Natural killer cell (primary cell): ENCODE results near the gene MRM3. TPM values are rescaled to one million over a fixed set of nuclear protein-coding genes. Genes with fewer than 3 reads are reported as not detected.

Experiments used
- ATAC-seq, 3 donors: fragments of 150-1000 bp in 2 of 3; fragments of 200-7000 bp in 1 of 3; cut with Tn5 transposase; 1 replicate in 1 of 3; 2 replicates in 2 of 3; pipeline ENCODE4 v1.10.0; 2021; ENCODE audit warnings: mild to moderate bottlenecking in 2 of 3, moderate library complexity in 2 of 3
- DNase-seq, 2 donors: peaks; one replicate each; pipeline versions ENCODE4 v3.0.0 to v3.0.0-alpha.2; 2013 to 2021; ENCODE audit warnings: mixed read lengths in 1 of 2
- H3K27ac ChIP-seq: one replicate; pipeline ENCODE4 v1.5.1; 2013; ENCODE audit warnings: mild to moderate bottlenecking, low read length
- H3K27me3 ChIP-seq: one replicate; pipeline ENCODE4 v1.6.1; 2013; ENCODE audit warnings: low read length; ENCODE audit not compliant: control insufficient read depth, insufficient read depth
- H3K36me3 ChIP-seq: one replicate; pipeline ENCODE4 v1.6.1; 2013; ENCODE audit warnings: low read length; ENCODE audit not compliant: control insufficient read depth, insufficient read depth
- H3K4me1 ChIP-seq: one replicate; pipeline ENCODE4 v1.6.1; 2013; ENCODE audit warnings: low read length; ENCODE audit not compliant: control insufficient read depth, insufficient read depth
- H3K4me3 ChIP-seq: one replicate; pipeline ENCODE4 v1.5.1; 2013; ENCODE audit warnings: low read length
- H3K9me3 ChIP-seq: one replicate; pipeline ENCODE4 v1.6.1; 2013; ENCODE audit warnings: low read length; ENCODE audit not compliant: control insufficient read depth, insufficient read depth
- H3K27ac Mint-ChIP-seq, 2 donors: one replicate each; pipeline ENCODE4 v1.8.0; 2022; ENCODE audit warnings: mild to moderate bottlenecking in 2 of 2, mixed read lengths in 2 of 2, moderate library complexity in 1 of 2
- H3K27me3 Mint-ChIP-seq, 2 donors: one replicate each; pipeline ENCODE4 v1.8.0; 2022; ENCODE audit warnings: low read depth in 2 of 2, mixed read lengths in 2 of 2
- H3K36me3 Mint-ChIP-seq: one replicate; pipeline ENCODE4 v1.8.0; 2022; ENCODE audit warnings: mixed read lengths
- H3K4me1 Mint-ChIP-seq, 2 donors: one replicate each; pipeline ENCODE4 v1.8.0; 2022; ENCODE audit warnings: mixed read lengths in 2 of 2
- H3K4me3 Mint-ChIP-seq: one replicate; pipeline ENCODE4 v1.8.0; 2022; ENCODE audit warnings: mild to moderate bottlenecking, moderate library complexity, mixed read lengths
- H3K9me3 Mint-ChIP-seq, 2 donors: one replicate each; pipeline ENCODE4 v1.8.0; 2022; ENCODE audit warnings: mixed read lengths in 2 of 2
- CTCF ChIP-seq: fragments of 200-600 bp; IDR thresholded peaks from one replicate; pipeline ENCODE4 v1.8.0; 2022; ENCODE audit warnings: antibody characterized with exemption
- WGBS: methylation state at CpG from one replicate; pipeline ENCODE4 v1.1.7; 2013; ENCODE audit warnings: missing lambda C conversion rate; ENCODE audit not compliant: insufficient coverage; 5-methylcytosine and 5-hydroxymethylcytosine counted together
- intact Hi-C: fragments of 100-400 bp; cut with micrococcal nuclease; formaldehyde crosslinking; loops from one replicate; pipeline ENCODE4 v1.14.2; 2022
- total RNA-seq, 4 donors: library from RNA; stranded (reverse); fragments of 120-200 nt in 1 of 4; gene quantifications; one replicate each; pipeline versions ENCODE4 v1.2.3 to v1.2.4, GENCODE V29; 2013 to 2022

Gene MRM3
- total RNA-seq, 3 donors from 2014 or later (not counting 1 experiment from before 2014, with no cell fraction given): 24.3 to 32.2 (median 31.9) TPM

- H3K4me1 ChIP-seq: peaks cover 6% of the 10 kb centered on the region
- Mint-ChIP-seq H3K27ac (no peak overlapping the region), H3K27me3 (no peaks in the 10 kb centered on the region), H3K9me3 (no peaks in the 10 kb centered on the region), H3K4me3 (no peak overlapping the region), H3K4me1 (peaks cover 5 to 6% of the 10 kb centered on the region in 2 donors), H3K36me3 (no peaks in the 10 kb centered on the region)
- no peaks in the 10 kb centered on the region for H3K27me3 ChIP-seq
- no peak for TF ChIP-seq CTCF
- H3K27ac ChIP-seq: no peak overlapping the region
- 90% methylated on average over 15 of the region's 15 CpGs for WGBS
- no peak for DNase-seq
- ATAC-seq: no peak
- no peaks in the 10 kb centered on the region for H3K9me3 ChIP-seq
- no peak overlapping the region for H3K4me3 ChIP-seq
- intact Hi-C loops: no loop called here
- peaks cover 12% of the 10 kb centered on the region for H3K36me3 ChIP-seq
These were observed 14.5 kb downstream of the MRM3 start for GRCh38 chr17:796609-797008.

- ATAC-seq (no peak), DNase-seq (no peak)
- no peak overlapping the region for H3K27ac ChIP-seq
- peaks cover 5% of the 10 kb centered on the region for H3K36me3 ChIP-seq
- no peak for TF ChIP-seq CTCF
- no peaks in the 10 kb centered on the region for H3K9me3 Mint-ChIP-seq
- H3K27me3 Mint-ChIP-seq: no peaks in the 10 kb centered on the region
- no peak overlapping the region for H3K4me3 ChIP-seq
- no peaks in the 10 kb centered on the region for H3K36me3 Mint-ChIP-seq
- intact Hi-C loops: no loop called here
- H3K4me1 Mint-ChIP-seq: peaks cover 5 to 6% of the 10 kb centered on the region in 2 donors
- no peaks in the 10 kb centered on the region for H3K27me3 ChIP-seq
- 90% methylated on average over 22 of the region's 22 CpGs for WGBS
- no peak overlapping the region for H3K4me3 Mint-ChIP-seq
- H3K4me1 ChIP-seq: peaks cover 6% of the 10 kb centered on the region
- H3K9me3 ChIP-seq: no peaks in the 10 kb centered on the region
- H3K27ac Mint-ChIP-seq: no peak overlapping the region
These were observed 15.2 kb downstream of the MRM3 start for GRCh38 chr17:797236-797840.

- Mint-ChIP-seq H3K4me3 (no peak overlapping the region), H3K4me1 (peaks cover 5 to 6% of the 10 kb centered on the region in 2 donors), H3K36me3 (no peaks in the 10 kb centered on the region), H3K27me3 (no peaks in the 10 kb centered on the region), H3K27ac (no peak overlapping the region), H3K9me3 (no peaks in the 10 kb centered on the region)
- TF ChIP-seq CTCF: no peak
- H3K9me3 ChIP-seq: no peaks in the 10 kb centered on the region
- 78% methylated on average over 10 of the region's 11 CpGs for WGBS
- intact Hi-C loops: no loop called here
- H3K4me1 ChIP-seq: peaks cover 6% of the 10 kb centered on the region
- H3K4me3 ChIP-seq: no peak overlapping the region
- ATAC-seq (no peak), DNase-seq (no peak)
- no peaks in the 10 kb centered on the region for H3K36me3 ChIP-seq
- no peak overlapping the region for H3K27ac ChIP-seq
- H3K27me3 ChIP-seq: no peaks in the 10 kb centered on the region
These were observed 16.1 kb downstream of the MRM3 start for GRCh38 chr17:798246-798645.

GRCh38 chr17:799261-799660, 17.1 kb downstream of the MRM3 start:
- 96% methylated on average over 11 of the region's 11 CpGs for WGBS
- intact Hi-C loops: no loop called here
- ATAC-seq (no peak), DNase-seq (no peak)
- H3K27ac ChIP-seq: no peak overlapping the region
- TF ChIP-seq CTCF: no peak
- H3K4me3 Mint-ChIP-seq: no peak overlapping the region
- H3K27me3 Mint-ChIP-seq: no peaks in the 10 kb centered on the region
- no peaks in the 10 kb centered on the region for H3K9me3 Mint-ChIP-seq
- no peaks in the 10 kb centered on the region for H3K27me3 ChIP-seq
- peaks cover 6% of the 10 kb centered on the region for H3K4me1 ChIP-seq
- H3K36me3 Mint-ChIP-seq: no peaks in the 10 kb centered on the region
- H3K9me3 ChIP-seq: no peaks in the 10 kb centered on the region
- H3K36me3 ChIP-seq: no peaks in the 10 kb centered on the region
- no peak overlapping the region for H3K4me3 ChIP-seq
- no peak overlapping the region for H3K27ac Mint-ChIP-seq
- peaks cover 5 to 6% of the 10 kb centered on the region in 2 donors for H3K4me1 Mint-ChIP-seq
